ENCODE measurements around the gene GRIP2. TPM values are rescaled to one million over a fixed set of nuclear protein-coding genes. Genes with fewer than 3 reads are reported as not detected.

GRIP2 gene
- total RNA-seq, 2 donors from 2014 or later = 0.49 to 1.7 TPM

DNA sequence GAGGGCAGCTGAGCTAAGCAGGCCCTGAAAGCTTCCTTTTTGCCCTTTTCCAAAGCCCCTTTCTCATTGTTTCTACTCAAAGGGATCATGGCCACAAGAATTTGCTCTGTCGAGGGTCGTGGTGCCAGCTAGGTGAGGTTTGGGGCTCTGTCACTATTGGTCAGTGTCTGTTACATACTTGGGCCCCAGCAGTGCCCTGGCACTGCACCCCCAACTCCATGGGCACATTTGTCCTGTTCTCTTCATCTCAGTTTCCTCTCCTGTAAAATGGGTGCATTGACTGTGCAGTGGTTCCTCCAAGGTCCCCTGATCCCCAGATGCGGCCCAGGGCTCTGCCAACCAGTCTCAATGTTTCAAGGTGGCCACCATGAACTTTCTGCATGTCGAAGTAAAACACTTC lies 75.6 kb downstream of the GRIP2 start:
- intact Hi-C loops (cut with DNase I, micrococcal nuclease) = loop anchor here in 1 of 2 donors (2.0 to 10.0 kb wide), 4 partner anchors 57 to 570 kb away; no protein-coding TSS in a partner anchor
- ATAC-seq (no peak), DNase-seq (no peak)

DNA sequence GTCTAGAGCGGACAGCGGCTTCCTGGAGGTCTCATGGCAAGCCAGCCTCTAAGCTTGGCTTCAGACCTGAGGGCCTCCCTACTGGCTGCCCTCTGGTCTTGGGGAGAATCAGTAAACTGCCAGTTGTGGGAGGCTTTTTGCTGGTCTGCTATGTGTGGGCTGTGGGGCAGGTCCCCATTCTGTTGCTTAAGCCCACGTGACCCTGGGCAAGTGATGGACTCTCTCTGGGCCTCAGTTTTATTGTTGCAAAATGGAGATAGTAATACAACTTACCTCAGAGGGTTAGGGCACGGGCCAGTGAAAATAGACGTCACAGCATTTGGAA lies 76.0 kb downstream of the GRIP2 start:
- DNase-seq (no peak), ATAC-seq (no peak)
- intact Hi-C loops (cut with DNase I, micrococcal nuclease) = loop anchor here in 1 of 2 donors (2.0 to 10.0 kb wide), 4 partner anchors 57 to 569 kb away; no protein-coding TSS in a partner anchor

DNA sequence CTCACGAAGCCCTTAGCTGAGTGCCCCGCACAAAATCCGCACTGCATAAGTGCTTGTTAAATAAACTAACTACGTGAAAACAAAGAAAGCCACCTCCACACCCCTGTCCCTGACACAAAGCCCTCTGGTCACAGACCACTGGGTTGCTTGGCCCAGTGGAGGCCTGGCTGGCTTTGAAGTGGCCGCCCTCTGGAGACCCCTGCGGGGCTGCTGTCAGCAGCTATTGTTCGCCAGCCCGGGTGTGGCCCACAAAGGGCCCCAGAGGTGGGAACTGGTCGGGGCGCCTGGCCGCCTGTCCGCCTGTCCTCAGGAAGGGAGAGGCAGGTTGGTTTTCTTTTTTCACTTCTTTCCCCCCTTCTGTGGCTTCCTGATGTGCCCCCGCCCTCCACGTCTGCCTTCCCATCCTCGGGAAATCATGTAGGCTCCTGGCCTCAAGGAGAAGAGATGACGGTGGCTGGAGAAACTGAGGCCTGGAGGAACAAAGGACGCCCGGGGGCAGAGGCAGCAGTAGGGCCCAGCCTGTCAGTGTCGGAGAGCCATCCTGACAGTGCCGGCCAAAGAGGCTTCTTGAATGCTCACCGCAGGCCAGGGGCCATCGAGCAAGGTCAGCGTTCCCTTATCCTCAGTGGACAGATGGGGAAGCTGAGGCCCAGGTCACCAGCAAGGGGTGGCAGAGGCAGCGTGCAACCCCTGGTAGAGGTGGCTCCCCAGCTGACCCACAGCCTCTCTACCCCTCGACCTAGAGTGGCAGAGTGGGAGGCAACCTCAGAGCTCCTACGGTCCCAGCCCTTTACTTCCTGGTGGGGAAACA lies 76.6 kb downstream of the GRIP2 start:
- ATAC-seq (no peak), DNase-seq (no peak)
- intact Hi-C loops (cut with DNase I, micrococcal nuclease) = loop anchor here in 1 of 2 donors (2.0 to 10.0 kb wide), 4 partner anchors 56 to 569 kb away; no protein-coding TSS in a partner anchor

DNA sequence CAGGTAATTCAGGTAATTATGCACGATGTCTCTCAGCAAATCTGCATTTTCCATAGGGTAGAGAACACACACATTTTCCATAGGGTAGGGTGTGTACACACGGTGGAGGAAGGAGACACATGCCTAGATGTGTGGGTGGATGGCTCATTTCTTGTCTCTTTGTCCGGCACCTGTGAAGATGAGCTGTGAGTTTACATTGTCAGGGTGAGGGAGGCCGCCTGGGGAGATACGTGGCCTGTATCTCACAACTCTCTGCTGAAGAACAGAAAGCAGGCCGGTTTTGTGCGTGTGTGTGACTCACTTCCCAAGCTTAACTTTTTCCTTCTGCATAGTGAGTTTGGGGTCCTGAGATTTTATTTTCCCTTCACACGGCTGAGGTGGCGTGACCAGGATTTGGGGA lies 77.4 kb downstream of the GRIP2 start:
- no peak for DNase-seq
- ATAC-seq = no peak
- intact Hi-C loops (cut with DNase I, micrococcal nuclease) = loop anchor here in 1 of 2 donors (5.0 to 10.0 kb wide), 3 partner anchors 55 to 568 kb away; no protein-coding TSS in a partner anchor

- ATAC-seq (peak; percentile 89), DNase-seq (peak; percentile 65 to 75)
- intact Hi-C loops (cut with DNase I, micrococcal nuclease) = loop anchor here in 1 of 2 donors (5.0 to 10.0 kb wide), 3 partner anchors 55 to 567 kb away; no protein-coding TSS in a partner anchor
Measured at GRCh38 chr3:14461748-14462324, 78.3 kb downstream of the GRIP2 start.

DNA sequence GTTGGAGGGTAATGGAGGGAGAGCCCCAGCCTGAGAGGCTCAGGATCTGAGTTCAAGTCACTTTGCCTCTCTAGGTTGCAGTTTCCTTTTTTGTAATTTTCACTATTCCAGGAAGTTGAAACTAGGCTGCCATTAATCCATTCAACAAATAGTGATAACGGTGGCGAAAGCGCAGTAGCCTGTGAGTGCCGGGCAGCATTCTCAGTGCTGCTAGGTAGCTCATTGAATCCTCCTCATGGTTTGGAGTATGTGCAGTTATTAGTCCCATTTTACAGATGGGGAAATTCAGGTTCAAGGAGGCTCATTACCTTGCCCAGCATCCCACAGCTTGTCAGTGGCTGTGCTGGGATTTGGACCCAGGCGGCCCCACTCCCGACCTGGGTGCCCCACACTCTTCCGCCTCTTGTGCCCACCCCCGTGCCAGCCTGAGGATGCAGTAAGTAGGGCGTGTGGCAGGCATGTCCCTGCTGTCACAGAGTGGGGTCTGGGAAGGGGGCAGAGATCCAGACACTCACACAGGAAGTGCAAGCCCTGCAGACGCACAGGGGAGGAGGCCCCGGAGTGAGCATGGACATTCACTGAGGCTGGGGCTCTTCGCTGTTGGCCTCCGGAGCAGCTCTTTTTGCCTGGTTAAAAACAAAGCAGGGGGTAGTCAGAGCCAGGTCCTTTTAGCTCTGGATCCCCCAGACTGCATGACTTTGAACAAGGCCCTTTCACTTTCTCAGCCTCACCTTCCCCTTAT lies 79.0 kb downstream of the GRIP2 start:
- intact Hi-C loops (cut with DNase I, micrococcal nuclease) = loop anchor here in 1 of 2 donors (5.0 to 10.0 kb wide), 3 partner anchors 54 to 566 kb away; no protein-coding TSS in a partner anchor
- ATAC-seq = no peak

GRCh38 chr3:14460342-14461005 lies 79.7 kb downstream of the GRIP2 start:
- intact Hi-C loops (cut with DNase I, micrococcal nuclease) = loop anchor here in 1 of 2 donors (5.0 to 10.0 kb wide), 3 partner anchors 53 to 566 kb away; no protein-coding TSS in a partner anchor
- DNase-seq = peak in 1 of 2 donors; percentile 42
- ATAC-seq = peak; percentile 48

More for the DNA sequence above, 79.0 kb downstream of the GRIP2 start:
- DNase-seq = no peak

DNA sequence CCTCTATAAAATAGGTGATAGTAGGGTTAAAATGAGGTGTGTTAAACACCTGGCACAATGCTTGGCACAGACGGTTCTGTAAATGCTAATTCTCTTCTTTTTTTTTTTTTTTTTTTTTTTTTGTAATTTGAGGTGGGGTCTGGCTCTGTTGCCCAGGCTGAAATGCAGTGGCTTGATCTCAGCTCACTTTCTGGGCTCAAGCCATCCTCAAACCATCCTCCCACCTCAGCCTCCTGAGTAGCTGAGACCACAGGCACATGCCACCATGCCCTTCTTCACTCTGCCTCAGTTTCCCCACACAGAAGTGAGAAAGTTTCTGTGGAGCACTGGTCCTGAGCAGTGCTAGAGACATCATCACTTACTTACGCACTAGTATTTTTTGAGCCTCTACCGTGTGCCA lies 80.4 kb downstream of the GRIP2 start:
- no peak for ATAC-seq
- intact Hi-C loops (cut with DNase I, micrococcal nuclease) = loop anchor here in 1 of 2 donors (5.0 to 10.0 kb wide), 3 partner anchors 52 to 565 kb away; no protein-coding TSS in a partner anchor
- DNase-seq = no peak

DNA sequence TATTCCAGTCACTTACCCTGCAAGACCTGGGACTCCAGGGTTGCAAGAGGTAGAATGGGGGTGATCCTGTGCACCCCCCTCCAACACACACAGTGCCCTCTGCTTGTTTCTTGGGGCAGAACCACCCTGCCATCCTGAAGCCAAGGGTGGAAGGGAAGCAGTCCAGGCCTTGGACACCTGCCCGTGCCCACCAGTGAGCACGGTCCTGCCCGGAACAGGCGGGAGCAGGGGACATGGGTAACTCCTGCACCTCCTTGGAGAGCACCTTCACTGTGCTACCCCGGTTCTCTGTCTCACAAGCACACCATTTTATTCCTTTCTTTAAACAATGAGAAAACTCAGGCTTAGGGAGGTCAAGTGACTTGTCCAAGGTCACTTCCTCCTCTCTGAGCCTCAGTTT lies 80.8 kb downstream of the GRIP2 start:
- ATAC-seq = no peak

GRCh38 chr3:14458434-14459275 lies 81.5 kb downstream of the GRIP2 start:
- no peak for DNase-seq
- no peak for ATAC-seq
- intact Hi-C loops (cut with DNase I, micrococcal nuclease) = no loop called here

More for the DNA sequence above, 80.8 kb downstream of the GRIP2 start:
- intact Hi-C loops (cut with DNase I, micrococcal nuclease) = no loop called here
- no peak for DNase-seq

GRCh38 chr3:14457999-14458398 lies 82.1 kb downstream of the GRIP2 start:
- intact Hi-C loops (cut with DNase I, micrococcal nuclease) = no loop called here
- no peak for DNase-seq
- no peak for ATAC-seq

GRCh38 chr3:14457481-14457880 lies 82.7 kb downstream of the GRIP2 start:
- DNase-seq = no peak
- intact Hi-C loops (cut with DNase I, micrococcal nuclease) = no loop called here
- ATAC-seq = no peak

DNA sequence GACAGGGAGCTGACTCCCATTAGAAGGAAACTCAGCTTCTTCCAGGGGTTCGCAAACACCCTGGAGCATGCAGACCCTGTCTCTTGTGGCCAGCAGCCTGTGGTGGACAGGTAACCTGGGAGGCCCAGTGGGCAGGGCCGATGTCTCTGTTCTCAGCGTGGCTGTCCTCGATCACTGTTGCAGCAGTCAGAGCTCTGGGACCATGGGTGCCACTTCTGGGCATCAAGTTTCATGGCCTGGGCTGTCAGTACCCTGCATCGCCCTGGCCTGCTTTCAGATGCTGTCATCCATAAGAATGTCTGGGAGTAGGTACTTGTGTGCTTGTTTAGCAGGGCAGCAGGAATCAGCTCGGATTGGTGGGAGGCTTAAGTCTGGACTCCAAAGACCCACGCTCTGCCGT lies 83.3 kb downstream of the GRIP2 start:
- DNase-seq (no peak), ATAC-seq (no peak)
- intact Hi-C loops (cut with DNase I, micrococcal nuclease) = no loop called here

DNA sequence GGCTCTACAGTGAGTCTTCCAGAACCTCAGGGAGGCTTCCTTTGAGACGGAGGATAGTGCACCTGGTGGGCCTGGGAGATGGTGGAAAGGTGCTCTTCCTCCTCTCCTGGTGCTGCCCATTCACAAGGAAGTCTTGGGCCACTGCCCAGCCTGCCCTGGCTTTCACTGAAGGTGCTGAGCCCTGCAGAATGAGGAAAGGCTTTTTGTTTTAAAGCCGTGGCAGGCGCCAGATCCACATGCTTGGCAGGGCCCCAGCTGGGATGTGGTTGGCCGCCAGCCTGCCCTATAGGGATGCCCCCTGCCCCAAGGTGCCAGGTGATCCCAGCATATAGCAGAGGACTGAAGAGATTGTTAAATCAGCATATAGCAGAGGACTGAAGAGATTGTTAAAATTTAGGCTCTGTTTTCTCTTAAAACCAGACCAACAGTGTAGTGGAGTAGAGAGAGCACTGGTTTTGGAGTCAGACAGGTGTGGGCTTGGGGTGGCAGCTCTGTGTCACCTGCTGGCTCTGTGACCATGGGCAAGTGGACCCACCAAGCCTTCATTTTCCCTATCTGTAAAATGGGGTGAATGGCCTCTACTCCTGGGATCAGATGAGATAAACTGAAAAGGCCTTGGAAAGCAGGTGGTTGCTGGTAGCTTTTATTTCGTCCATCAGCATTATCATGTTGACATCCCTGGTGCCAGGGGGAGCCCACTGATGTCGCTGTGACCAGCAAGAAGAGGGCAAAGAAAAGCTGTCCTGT lies 84.4 kb downstream of the GRIP2 start:
- no peak for ATAC-seq
- intact Hi-C loops (cut with DNase I, micrococcal nuclease) = no loop called here
- no peak for DNase-seq

DNA sequence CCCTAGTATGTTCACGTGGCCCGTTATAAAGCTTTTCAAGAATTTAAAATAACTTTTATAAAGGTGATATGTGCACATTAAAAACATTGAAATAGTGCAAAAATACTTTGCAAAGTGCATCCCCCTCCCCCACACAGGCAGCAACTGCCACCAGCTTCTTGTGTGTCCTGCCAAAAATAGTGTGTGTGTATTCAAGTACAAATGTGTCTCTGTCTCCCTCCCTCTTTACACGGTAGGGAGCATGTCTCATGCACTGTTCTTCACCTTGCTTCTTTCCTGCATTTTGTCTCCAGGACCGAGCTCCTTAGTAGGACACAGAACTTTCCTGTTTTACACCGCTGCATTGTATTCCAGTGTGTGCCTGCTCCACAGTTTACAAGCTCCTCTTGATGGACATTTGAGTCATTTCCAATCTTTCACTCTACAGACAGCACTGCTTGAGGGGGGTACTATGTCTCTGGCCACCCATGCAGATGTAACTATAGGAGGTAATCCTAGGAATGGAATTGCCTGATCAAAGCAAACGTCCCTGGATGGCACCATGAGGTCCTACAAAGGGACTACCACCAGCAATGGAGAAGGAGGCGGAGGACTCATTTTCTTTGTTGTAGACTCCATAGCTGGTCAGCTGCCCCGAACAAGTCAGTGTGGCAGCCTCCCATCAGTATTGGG lies 85.4 kb downstream of the GRIP2 start:
- DNase-seq (no peak), ATAC-seq (no peak)
- intact Hi-C loops (cut with DNase I, micrococcal nuclease) = loop anchor here in 1 of 2 donors (5.0 kb wide), 1 partner anchor 192 kb away; no protein-coding TSS in a partner anchor

DNA sequence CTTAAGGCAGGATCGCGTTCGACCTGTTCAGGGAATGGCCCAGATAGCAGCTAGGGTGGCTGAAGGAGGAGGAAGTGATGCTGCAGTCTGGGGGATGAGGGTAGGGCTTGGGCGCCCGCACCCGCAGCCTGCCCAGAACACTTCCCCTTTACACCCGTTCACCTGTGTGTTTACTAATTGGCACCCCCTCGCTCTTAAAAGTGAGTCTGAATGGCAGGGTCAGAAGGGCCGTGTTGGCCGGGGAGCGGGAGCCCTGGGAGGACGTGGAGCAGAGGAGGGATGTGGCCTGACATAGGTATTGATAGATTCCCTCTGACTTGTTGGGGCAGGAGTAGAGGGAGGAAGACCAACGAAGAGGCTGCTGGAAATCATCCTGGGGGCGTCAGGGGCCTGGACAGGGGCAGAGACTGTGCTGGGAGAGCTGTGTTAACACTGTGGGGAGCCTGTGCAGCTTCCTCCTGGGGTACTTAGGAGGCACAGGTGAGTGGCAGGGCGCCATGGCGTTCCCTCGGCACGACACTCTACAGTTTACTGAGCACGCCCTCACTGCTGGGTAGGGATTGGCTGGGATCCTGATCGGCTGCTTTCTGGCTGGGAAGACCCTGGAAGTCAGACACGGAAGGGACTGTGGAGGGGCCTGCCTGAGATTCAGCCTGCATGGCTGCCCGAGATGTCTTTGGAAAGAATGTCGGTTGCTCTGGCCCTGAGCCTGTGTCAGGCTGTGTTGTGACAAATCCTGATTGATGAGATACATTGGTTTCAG lies 86.1 kb downstream of the GRIP2 start:
- intact Hi-C loops (cut with DNase I, micrococcal nuclease) = loop anchor here in 1 of 2 donors (5.0 kb wide), 1 partner anchor 192 kb away; no protein-coding TSS in a partner anchor
- no peak for ATAC-seq
- no peak for DNase-seq
